GM20000 (cell line): ENCODE results near the gene GRIP1.

Source experiments
- DNase-seq: peaks from one replicate; pipeline ENCODE4 v3.0.0; 2012; ENCODE audit warnings: low spot score
- TF ChIP-seq, protein P1 (sequence below): IDR thresholded peaks from 2 replicates; pipeline ENCODE4 v1.5.1; 2012; ENCODE audit warnings: mild to moderate bottlenecking, control low read depth; ENCODE audit errors: extremely low read depth, missing control alignments

Gene GRIP1

DNA sequence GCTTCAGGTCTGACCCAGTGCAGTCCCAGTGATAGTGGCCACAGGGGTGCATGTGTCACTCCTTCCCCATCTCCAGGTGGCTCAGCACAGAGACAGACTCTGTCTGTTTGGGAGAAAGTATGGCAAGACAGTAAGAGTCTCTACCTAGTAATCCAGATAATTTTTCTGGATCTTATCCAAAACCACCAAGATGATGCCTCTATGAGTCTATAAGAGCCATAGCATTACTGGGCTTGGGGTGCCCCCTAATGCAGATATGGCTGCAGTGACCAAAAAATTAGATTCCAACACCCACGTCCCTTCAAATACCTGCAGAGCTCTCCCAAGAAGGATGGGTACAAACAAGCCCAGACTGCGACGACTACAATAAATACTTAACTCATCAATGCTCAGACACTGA lies 123.8 kb downstream of the GRIP1 start:
- TF ChIP-seq, protein P1, sequence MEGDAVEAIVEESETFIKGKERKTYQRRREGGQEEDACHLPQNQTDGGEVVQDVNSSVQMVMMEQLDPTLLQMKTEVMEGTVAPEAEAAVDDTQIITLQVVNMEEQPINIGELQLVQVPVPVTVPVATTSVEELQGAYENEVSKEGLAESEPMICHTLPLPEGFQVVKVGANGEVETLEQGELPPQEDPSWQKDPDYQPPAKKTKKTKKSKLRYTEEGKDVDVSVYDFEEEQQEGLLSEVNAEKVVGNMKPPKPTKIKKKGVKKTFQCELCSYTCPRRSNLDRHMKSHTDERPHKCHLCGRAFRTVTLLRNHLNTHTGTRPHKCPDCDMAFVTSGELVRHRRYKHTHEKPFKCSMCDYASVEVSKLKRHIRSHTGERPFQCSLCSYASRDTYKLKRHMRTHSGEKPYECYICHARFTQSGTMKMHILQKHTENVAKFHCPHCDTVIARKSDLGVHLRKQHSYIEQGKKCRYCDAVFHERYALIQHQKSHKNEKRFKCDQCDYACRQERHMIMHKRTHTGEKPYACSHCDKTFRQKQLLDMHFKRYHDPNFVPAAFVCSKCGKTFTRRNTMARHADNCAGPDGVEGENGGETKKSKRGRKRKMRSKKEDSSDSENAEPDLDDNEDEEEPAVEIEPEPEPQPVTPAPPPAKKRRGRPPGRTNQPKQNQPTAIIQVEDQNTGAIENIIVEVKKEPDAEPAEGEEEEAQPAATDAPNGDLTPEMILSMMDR, result no peak

DNA sequence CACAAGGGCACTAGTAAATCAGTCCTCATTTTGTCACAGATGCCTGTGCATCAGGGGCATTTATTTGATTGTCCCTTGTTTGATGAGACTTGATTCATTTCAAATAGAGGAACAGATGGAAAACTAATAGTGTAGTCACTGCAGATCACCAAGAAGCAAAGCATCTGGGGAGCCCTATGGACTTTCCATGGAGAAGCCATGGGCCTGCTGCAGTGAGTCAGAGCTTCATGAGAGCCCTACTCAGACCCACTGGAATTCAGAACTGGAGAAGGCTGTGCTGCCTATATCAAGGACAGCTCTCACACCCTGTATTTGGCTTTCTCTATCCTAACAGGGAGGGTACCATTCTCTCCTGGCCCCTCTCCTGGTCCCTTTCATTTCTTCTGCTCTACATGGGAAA lies 126.2 kb downstream of the GRIP1 start:
- TF ChIP-seq, protein P1, result no peak

More for the DNA sequence above, 123.8 kb downstream of the GRIP1 start:
- DNase-seq, result no peak

DNA sequence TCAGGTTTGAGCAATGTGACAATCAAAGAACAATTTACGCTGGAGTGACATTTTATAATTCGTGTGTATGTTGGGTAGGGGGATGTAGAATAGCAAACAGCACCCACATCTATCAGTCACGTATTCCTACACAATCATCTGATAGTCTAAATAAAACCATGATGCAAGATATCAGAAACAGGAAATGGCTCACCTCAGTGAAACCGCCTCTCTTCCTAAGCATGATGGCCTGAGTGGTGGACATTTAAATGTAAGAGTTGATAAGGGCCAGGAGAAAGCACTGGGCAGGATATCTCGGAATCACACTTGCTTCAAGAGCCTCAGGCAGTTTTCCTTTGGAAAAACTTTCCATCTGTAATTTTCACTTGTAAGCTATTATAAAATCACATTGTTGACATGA lies 128.2 kb downstream of the GRIP1 start:
- TF ChIP-seq, protein P1, result no peak
- no peak for DNase-seq

More for the DNA sequence above, 126.2 kb downstream of the GRIP1 start:
- DNase-seq, result no peak

DNA sequence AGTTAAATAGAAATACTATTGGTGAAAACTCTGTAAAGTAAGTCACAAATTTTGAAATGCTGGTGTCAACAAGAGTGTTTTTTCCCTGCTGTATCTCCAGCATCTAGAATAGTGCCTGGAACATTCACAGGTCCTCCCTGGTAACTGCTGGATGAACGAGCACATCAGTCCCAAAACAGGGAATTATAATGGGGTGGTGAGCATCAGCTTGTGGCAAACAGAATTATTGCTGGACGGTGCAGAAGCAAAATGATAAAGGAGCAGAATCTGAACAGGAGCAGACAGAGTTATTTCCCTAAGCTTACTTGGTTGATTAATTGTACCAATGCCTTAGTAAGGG lies 129.9 kb downstream of the GRIP1 start:
- DNase-seq, result no peak
- TF ChIP-seq, protein P1, result no peak

DNA sequence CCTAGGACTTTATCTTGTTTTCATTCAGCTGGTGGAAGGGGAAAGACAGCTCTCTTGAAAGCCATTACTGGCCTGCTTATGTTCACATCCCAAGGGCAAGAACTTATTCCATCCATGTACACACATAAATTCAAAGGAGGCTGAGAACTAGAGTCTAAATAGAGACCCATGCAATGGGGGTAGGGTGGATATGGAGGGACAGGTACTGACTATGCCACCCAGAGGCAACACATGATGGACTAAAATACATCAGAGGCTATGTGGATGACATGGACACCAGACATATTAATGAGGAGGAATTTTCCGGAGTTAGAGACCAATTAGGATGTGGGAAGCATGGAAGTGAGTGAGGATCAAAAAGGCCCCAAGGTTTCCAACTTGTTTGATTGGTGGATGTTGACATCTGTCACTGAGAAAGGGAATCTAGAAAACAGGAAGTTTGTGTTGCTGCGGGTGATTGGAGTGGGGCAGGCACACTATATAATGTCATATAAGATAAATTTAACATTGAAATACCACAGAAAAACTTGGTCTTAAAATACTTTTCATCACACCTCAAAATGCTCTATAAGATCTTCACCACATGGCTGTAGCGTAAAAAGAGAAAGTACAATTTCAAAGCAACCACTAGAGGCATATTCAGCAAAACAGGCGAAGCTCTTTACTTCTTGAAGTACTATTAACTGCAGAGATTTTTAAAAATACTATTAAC lies 130.4 kb downstream of the GRIP1 start:
- DNase-seq, result peak; percentile 13
- TF ChIP-seq, protein P1, result peak; percentile 21

DNA sequence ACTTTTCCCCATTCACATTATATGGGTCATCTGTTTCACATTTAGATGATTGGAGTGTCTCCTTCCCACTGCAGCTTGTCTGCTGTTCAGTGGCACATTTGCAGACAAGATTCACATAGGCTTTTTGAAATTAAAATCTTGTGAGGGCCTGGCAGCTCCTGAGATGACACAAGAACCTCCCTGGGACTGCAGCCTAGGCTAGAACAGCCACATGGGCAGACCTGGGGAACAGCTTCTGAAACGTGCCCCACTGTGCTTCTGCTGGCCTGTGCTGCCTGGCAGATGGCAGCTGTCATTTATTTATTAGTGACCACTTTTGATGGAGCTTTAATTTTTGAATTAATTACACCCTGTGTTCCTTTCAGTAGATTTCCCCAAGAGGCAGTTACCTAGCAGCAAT lies 137.4 kb downstream of the GRIP1 start:
- TF ChIP-seq, protein P1, result no peak

DNA sequence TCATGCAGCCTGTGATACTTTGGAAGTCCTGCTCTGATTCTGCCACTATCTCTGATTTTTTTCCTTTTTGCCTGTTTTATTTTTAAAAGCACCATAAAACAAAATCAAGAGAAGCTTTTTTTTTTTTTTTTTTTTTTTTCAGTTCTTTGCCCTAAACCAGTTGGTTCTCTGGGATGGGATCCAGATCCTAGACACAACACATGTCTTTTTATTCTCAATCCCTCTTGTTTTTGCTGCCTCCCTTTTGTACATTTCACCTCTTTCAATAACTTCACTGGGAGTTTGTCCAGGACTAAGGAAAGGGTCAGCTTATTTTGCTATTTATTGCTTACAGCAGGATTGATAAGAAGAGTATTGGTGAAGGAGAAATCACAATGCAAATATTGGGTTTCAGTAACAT lies 139.4 kb downstream of the GRIP1 start:
- TF ChIP-seq, protein P1, result no peak

More for the DNA sequence above, 137.4 kb downstream of the GRIP1 start:
- DNase-seq, result no peak

More for the DNA sequence above, 139.4 kb downstream of the GRIP1 start:
- no peak for DNase-seq
